Smooth muscle cell of bladder (primary cell): ENCODE results near the gene SOHLH1. TPM values are rescaled to one million over a fixed set of nuclear protein-coding genes. Genes with fewer than 3 reads are reported as not detected.

Experiments
- total RNA-seq: library from RNA; depleted of rRNA; stranded (reverse); fragments of >200 nt; gene quantifications from 2 replicates; pipeline ENCODE4 v1.2.3, GENCODE V29; 2014

The SOHLH1 gene
- total RNA-seq = not detected in 2 replicates

GRCh38 chr9:135699440-135699839, at the start of gene SOHLH1:
TSS of gene SOHLH1 (minus strand) at chr9:135699481. CDS start at chr9:135699467, 14 bp downstream.

GRCh38 chr9:135701959-135702721, 2.9 kb upstream of the SOHLH1 start, which contains the start of gene KCNT1:
TSS of gene KCNT1 (plus strand) at chr9:135702185. CDS start at chr9:135702259, 74 bp downstream.

GRCh38 chr9:135662758-135663450, 36.4 kb downstream of the SOHLH1 start, which contains the start of gene LCN9:
TSS of gene LCN9 (plus strand) at chr9:135663309. CDS start at chr9:135663322, 13 bp downstream.

Other genes starting within 250 kb of the SOHLH1 start
- gene PPP1R26, start 219.7 kb downstream of the SOHLH1 start, total RNA-seq = 9.5 and 10.4 TPM in 2 replicates
- 10.4 and 11.5 TPM in 2 replicates for gene MRPS2, start 198.8 kb downstream of the SOHLH1 start, total RNA-seq
- 0.28 and 0.65 TPM in 2 replicates for gene LCN1, start 178.0 kb downstream of the SOHLH1 start, total RNA-seq
- gene OBP2A, start 153.4 kb downstream of the SOHLH1 start, total RNA-seq = not detected in 2 replicates
- not detected in 2 replicates for gene PAEP, start 137.7 kb downstream of the SOHLH1 start, total RNA-seq
- gene GLT6D1, start 59.9 kb downstream of the SOHLH1 start, total RNA-seq = not detected in 2 replicates
- gene LCN9, start 36.2 kb downstream of the SOHLH1 start, total RNA-seq = not detected in 2 replicates
- gene KCNT1, start 2.7 kb upstream of the SOHLH1 start, total RNA-seq = not detected in 2 replicates
- gene CAMSAP1, start 208.1 kb upstream of the SOHLH1 start, total RNA-seq = 12.9 and 14.4 TPM in 2 replicates